A673 (cell line): ENCODE data around the gene ADAM10. TPM values are rescaled to one million over a fixed set of nuclear protein-coding genes. Genes with fewer than 3 reads are reported as not detected.

ENCODE experiments used
- BruUV-seq: library from RNA; stranded (reverse); fragments of 400-500 nt; replicated peaks from 2 replicates; lab custom pipeline; 2021; lab: Mats Ljungman, UMichigan
- CTCF ChIA-PET: fragments of 300-600 bp; sonication (Branson Sonifier 250); formaldehyde crosslinking; loops from one replicate; lab custom pipeline; 2022; ENCODE audit warnings: antibody characterized with exemption; lab: Charles Lee
- POLR2A ChIA-PET: fragments of 300-600 bp; sonication (Branson Sonifier 250); formaldehyde crosslinking; loops from one replicate; lab custom pipeline; 2022; ENCODE audit warnings: antibody characterized with exemption; ENCODE audit not compliant: low non-redundant PET; lab: Charles Lee
- DNase-seq: peaks from one replicate; pipeline ENCODE4 v3.0.0-alpha.2; 2015; ENCODE audit warnings: low spot score
- H3K27ac ChIP-seq: fragments of 200-600 bp; sonication (generic); 2 replicates; pipeline ENCODE4 v1.5.1; 2016; ENCODE audit warnings: mixed run types, low read depth, mild to moderate bottlenecking, mixed read lengths, antibody characterized with exemption, low read length; ENCODE audit not compliant: poor library complexity, severe bottlenecking
- H3K27me3 ChIP-seq: fragments of 200-600 bp; sonication (generic); replicated peaks from 2 replicates; pipeline ENCODE4 v1.6.1; 2017; ENCODE audit warnings: mixed run types, low read depth, mild to moderate bottlenecking, mixed read lengths, antibody characterized with exemption, low read length; ENCODE audit not compliant: insufficient read depth, poor library complexity
- H3K36me3 ChIP-seq: fragments of 200-600 bp; sonication (generic); 2 replicates; pipeline ENCODE4 v1.6.1; 2016; ENCODE audit warnings: mixed run types, mild to moderate bottlenecking, mixed read lengths, antibody characterized with exemption, low read length; ENCODE audit not compliant: insufficient read depth, poor library complexity, severe bottlenecking
- H3K4me1 ChIP-seq: fragments of 200-600 bp; sonication (generic); 2 replicates; pipeline ENCODE4 v1.6.1; 2017; ENCODE audit warnings: mixed run types, mild to moderate bottlenecking, mixed read lengths, antibody characterized with exemption, low read length; ENCODE audit not compliant: insufficient read depth, poor library complexity, severe bottlenecking
- H3K4me3 ChIP-seq: fragments of 200-600 bp; sonication (generic); 2 replicates; pipeline ENCODE4 v1.5.1; 2016; ENCODE audit warnings: low read depth, mixed run types, mild to moderate bottlenecking, mixed read lengths, low read length; ENCODE audit not compliant: poor library complexity, severe bottlenecking
- H3K9me3 ChIP-seq: fragments of 200-600 bp; sonication (generic); 2 replicates; pipeline ENCODE4 v1.6.1; 2016; ENCODE audit warnings: mixed run types, low read depth, mild to moderate bottlenecking, mixed read lengths, antibody characterized with exemption, low read length; ENCODE audit not compliant: poor library complexity, severe bottlenecking
- EZH2 ChIP-seq: fragments of 200-600 bp; sonication (generic); IDR thresholded peaks from 2 replicates; pipeline ENCODE4 v1.6.1; 2017; ENCODE audit warnings: borderline replicate concordance, low read depth, mild to moderate bottlenecking, mixed read lengths, antibody characterized with exemption, low read length; ENCODE audit not compliant: poor library complexity, severe bottlenecking
- intact Hi-C: fragments of 100-400 bp; cut with micrococcal nuclease; formaldehyde crosslinking; loops from one replicate; pipeline ENCODE4 v1.10.0; 2022; ENCODE audit not compliant: unreplicated experiment
- total RNA-seq: library from RNA; stranded (reverse); gene quantifications from 2 replicates; pipeline ENCODE4 v1.2.3, GENCODE V29; 2021
- TF ChIP-seq, protein P1 (sequence below): fragments of 300-800, 200-600 bp; sonication (generic); conservative IDR thresholded peaks from 2 replicates; pipeline ENCODE4 v1.5.1; 2017; ENCODE audit warnings: low read depth, mild to moderate bottlenecking, antibody characterized with exemption, low read length, moderate library complexity, mixed read lengths

The ADAM10 gene
- total RNA-seq, 1 experiment from 2014 or later: 130 TPM

- CTCF ChIA-PET: no interaction called here
- Histone ChIP-seq H3K27me3 (no peaks in the 10 kb centered on the region), H3K27ac (no peak overlapping the region), H3K4me1 (no peaks in the 10 kb centered on the region), H3K4me3 (no peak overlapping the region), H3K9me3 (no peaks in the 10 kb centered on the region), H3K36me3 (no peaks in the 10 kb centered on the region)
- TF ChIP-seq, protein P1, sequence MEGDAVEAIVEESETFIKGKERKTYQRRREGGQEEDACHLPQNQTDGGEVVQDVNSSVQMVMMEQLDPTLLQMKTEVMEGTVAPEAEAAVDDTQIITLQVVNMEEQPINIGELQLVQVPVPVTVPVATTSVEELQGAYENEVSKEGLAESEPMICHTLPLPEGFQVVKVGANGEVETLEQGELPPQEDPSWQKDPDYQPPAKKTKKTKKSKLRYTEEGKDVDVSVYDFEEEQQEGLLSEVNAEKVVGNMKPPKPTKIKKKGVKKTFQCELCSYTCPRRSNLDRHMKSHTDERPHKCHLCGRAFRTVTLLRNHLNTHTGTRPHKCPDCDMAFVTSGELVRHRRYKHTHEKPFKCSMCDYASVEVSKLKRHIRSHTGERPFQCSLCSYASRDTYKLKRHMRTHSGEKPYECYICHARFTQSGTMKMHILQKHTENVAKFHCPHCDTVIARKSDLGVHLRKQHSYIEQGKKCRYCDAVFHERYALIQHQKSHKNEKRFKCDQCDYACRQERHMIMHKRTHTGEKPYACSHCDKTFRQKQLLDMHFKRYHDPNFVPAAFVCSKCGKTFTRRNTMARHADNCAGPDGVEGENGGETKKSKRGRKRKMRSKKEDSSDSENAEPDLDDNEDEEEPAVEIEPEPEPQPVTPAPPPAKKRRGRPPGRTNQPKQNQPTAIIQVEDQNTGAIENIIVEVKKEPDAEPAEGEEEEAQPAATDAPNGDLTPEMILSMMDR: no peak
- TF ChIP-seq EZH2: no peak
- no peak for DNase-seq
- BruUV-seq: no TSS peak
- intact Hi-C loops: no loop called here
- POLR2A ChIA-PET: no interaction called here
Measured at GRCh38 chr15:58554758-58555157, 194.7 kb downstream of the ADAM10 start.

- Histone ChIP-seq H3K27ac (no peak overlapping the region), H3K27me3 (no peaks in the 10 kb centered on the region), H3K4me3 (no peak overlapping the region), H3K36me3 (no peaks in the 10 kb centered on the region), H3K9me3 (no peaks in the 10 kb centered on the region), H3K4me1 (no peaks in the 10 kb centered on the region)
- ChIA-PET CTCF (no interaction called here), POLR2A (no interaction called here)
- no TSS peak for BruUV-seq
- no peak for DNase-seq
- intact Hi-C loops: no loop called here
- TF ChIP-seq EZH2: no peak
- TF ChIP-seq, protein P1: no peak
Measured at GRCh38 chr15:58553365-58553918, 196.1 kb downstream of the ADAM10 start.

DNA sequence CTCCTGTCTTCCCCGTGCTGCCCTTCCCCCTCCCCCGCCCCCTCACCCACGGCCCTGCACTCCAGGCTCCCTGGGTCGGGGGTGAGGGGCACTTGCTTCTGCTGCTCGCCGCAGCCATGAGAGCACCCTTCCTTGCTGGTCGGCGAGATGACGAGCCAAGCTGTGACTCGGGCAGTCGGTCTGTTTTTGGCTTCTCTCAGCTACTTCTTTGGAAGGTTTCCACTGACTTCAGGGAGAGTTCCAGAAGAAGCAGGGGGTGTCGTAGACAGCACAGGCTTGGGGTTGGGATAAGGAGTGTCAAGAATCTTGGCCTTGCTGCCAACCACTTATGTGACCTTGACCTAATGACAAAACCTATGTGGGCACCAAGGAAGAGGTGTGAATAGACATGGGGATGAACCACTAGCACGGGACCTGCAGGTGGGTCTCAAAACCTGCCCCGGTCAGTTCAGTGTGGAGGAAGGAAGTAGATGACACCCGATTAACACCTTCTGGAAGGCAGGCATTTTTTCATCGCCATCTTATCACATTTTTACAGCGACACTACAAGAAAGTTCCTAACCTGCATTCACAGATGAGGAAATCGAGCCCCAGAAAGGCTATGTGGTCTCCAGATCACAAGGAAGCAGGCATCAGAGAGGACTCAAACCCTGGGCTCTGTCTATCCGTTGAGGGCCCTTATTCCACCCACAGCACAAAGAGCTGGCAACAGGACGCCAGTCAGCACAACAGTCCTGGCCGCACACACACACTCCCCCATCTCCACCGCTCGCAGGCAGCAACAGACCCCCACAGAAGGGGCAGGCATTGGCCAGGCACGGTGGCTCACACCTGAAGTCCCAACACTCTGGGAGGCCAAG is 196.8 kb downstream of the ADAM10 start:
- CTCF ChIA-PET: no interaction called here
- Histone ChIP-seq H3K4me1 (no peaks in the 10 kb centered on the region), H3K36me3 (no peaks in the 10 kb centered on the region), H3K9me3 (no peaks in the 10 kb centered on the region), H3K4me3 (no peak overlapping the region), H3K27me3 (no peaks in the 10 kb centered on the region), H3K27ac (no peak overlapping the region)
- DNase-seq: no peak
- POLR2A ChIA-PET: no interaction called here
- TF ChIP-seq EZH2: no peak
- TF ChIP-seq, protein P1: no peak
- intact Hi-C loops: no loop called here
- BruUV-seq: no TSS peak
